IMR-90 (cell line): Measurements from ENCODE around the gene ELAVL1. TPM values are rescaled to one million over a fixed set of nuclear protein-coding genes. Genes with fewer than 3 reads are reported as not detected.

Source experiments
- ATAC-seq: fragments of 200-7000 bp; cut with Tn5 transposase; 2 replicates; pipeline ENCODE4 v1.9.1; 2020; ENCODE audit warnings: low read depth, mild to moderate bottlenecking, moderate library complexity
- BruUV-seq: library from RNA; stranded (reverse); fragments of 400-500 nt; replicated peaks from 2 replicates; lab custom pipeline; 2021; lab: Mats Ljungman, UMichigan
- CTCF ChIA-PET: fragments of 300-600 bp; formaldehyde crosslinking; extraction: SDS; loops from one replicate; lab custom pipeline; 2021; ENCODE audit warnings: antibody characterized with exemption; lab: Yijun Ruan, JAX
- POLR2A ChIA-PET: fragments of 300-600 bp; sonication (Branson Sonifier 250); formaldehyde crosslinking; loops from one replicate; lab custom pipeline; 2022; ENCODE audit warnings: antibody characterized with exemption; ENCODE audit not compliant: unreplicated experiment; lab: Charles Lee
- DNase-seq: peaks from one replicate; pipeline ENCODE4 v3.0.0; 2013
- H2AFZ ChIP-seq: replicated peaks from 2 replicates; pipeline ENCODE3; 2013; ENCODE audit warnings: low read length, mild to moderate bottlenecking; ENCODE audit not compliant: poor library complexity
- H2AK5ac ChIP-seq: 2 replicates; pipeline ENCODE4 v1.6.1; 2013; ENCODE audit warnings: low read depth, low read length, inconsistent platforms
- H2AK9ac ChIP-seq: replicated peaks from 2 replicates; pipeline ENCODE3; 2013; ENCODE audit warnings: mild to moderate bottlenecking, low read depth, low read length, moderate library complexity; ENCODE audit not compliant: poor library complexity
- H2BK120ac ChIP-seq: 2 replicates; pipeline ENCODE4 v1.6.1; 2013; ENCODE audit warnings: low read depth, low read length, inconsistent platforms
- H2BK15ac ChIP-seq: 3 replicates; pipeline ENCODE4 v1.6.1; 2013; ENCODE audit warnings: low read depth, low read length, inconsistent platforms
- H2BK20ac ChIP-seq: 2 replicates; pipeline ENCODE4 v1.6.1; 2013; ENCODE audit warnings: low read depth, mild to moderate bottlenecking, inconsistent platforms, low read length, moderate library complexity
- H2BK5ac ChIP-seq: 2 replicates; pipeline ENCODE4 v1.6.1; 2013; ENCODE audit warnings: mild to moderate bottlenecking, low read depth, low read length, inconsistent platforms; ENCODE audit not compliant: poor library complexity, severe bottlenecking
- H3K14ac ChIP-seq: replicated peaks from 2 replicates; pipeline ENCODE4 v1.6.1; 2013; ENCODE audit warnings: low read depth, low read length, inconsistent platforms
- H3K18ac ChIP-seq: 2 replicates; pipeline ENCODE4 v1.6.1; 2013; ENCODE audit warnings: low read depth, low read length, control low read depth
- H3K23ac ChIP-seq: 2 replicates; pipeline ENCODE4 v1.6.1; 2013; ENCODE audit warnings: low read depth, low read length, inconsistent platforms
- H3K27ac ChIP-seq: 2 replicates; pipeline ENCODE4 v1.5.1; 2013; ENCODE audit warnings: mild to moderate bottlenecking, control low read depth, low read length; ENCODE audit not compliant: insufficient read depth
- H3K27me3 ChIP-seq: 2 replicates; pipeline ENCODE4 v1.6.1; 2013; ENCODE audit warnings: low read length; ENCODE audit not compliant: control insufficient read depth, insufficient read depth
- H3K36me3 ChIP-seq: 2 replicates; pipeline ENCODE4 v1.6.1; 2013; ENCODE audit warnings: low read length, mixed read lengths; ENCODE audit not compliant: control insufficient read depth, insufficient read depth
- H3K4ac ChIP-seq: 2 replicates; pipeline ENCODE4 v1.6.1; 2013; ENCODE audit warnings: low read depth, low read length, inconsistent platforms
- H3K4me1 ChIP-seq: 2 replicates; pipeline ENCODE4 v1.6.1; 2013; ENCODE audit warnings: low read length, mixed read lengths; ENCODE audit not compliant: control insufficient read depth, insufficient read depth
- H3K4me2 ChIP-seq: 2 replicates; pipeline ENCODE4 v1.6.1; 2013; ENCODE audit warnings: low read depth, mild to moderate bottlenecking, control low read depth, low read length, moderate library complexity
- H3K4me3 ChIP-seq: 2 replicates; pipeline ENCODE4 v1.5.1; 2013; ENCODE audit warnings: low read depth, mild to moderate bottlenecking, control low read depth, low read length, moderate library complexity; ENCODE audit not compliant: insufficient read depth
- H3K56ac ChIP-seq: 2 replicates; pipeline ENCODE4 v1.6.1; 2013; ENCODE audit warnings: low read length, inconsistent platforms; ENCODE audit not compliant: insufficient read depth; ENCODE audit errors: extremely low read depth
- H3K79me1 ChIP-seq, 2 experiments: 2 replicates each; pipeline ENCODE4 v1.6.1; 2013; ENCODE audit warnings: low read length in 2 of 2, inconsistent platforms in 1 of 2, low read depth in 1 of 2
- H3K9ac ChIP-seq: 2 replicates; pipeline ENCODE4 v1.6.1; 2013; ENCODE audit warnings: low read depth, low read length, control low read depth
- H3K9me1 ChIP-seq: 2 replicates; pipeline ENCODE4 v1.6.1; 2013; ENCODE audit warnings: low read length, inconsistent platforms; ENCODE audit not compliant: insufficient read depth
- H3K9me3 ChIP-seq: 2 replicates; pipeline ENCODE4 v1.6.1; 2013; ENCODE audit warnings: low read length; ENCODE audit not compliant: control insufficient read depth, insufficient read depth
- H4K20me1 ChIP-seq: 2 replicates; pipeline ENCODE4 v1.6.1; 2013; ENCODE audit warnings: low read length, inconsistent platforms; ENCODE audit not compliant: insufficient read depth
- H4K5ac ChIP-seq: 2 replicates; pipeline ENCODE4 v1.6.1; 2013; ENCODE audit warnings: mild to moderate bottlenecking, low read depth, low read length, control low read depth
- H4K8ac ChIP-seq, 2 experiments: 2 replicates each; pipeline ENCODE4 v1.6.1; 2013; ENCODE audit warnings: low read depth in 2 of 2, low read length in 2 of 2, control low read depth in 1 of 2, inconsistent platforms in 1 of 2
- H4K91ac ChIP-seq: 2 replicates; pipeline ENCODE4 v1.6.1; 2013; ENCODE audit warnings: low read depth, low read length, inconsistent platforms; ENCODE audit not compliant: insufficient read depth
- CEBPB ChIP-seq: IDR thresholded peaks from 2 replicates; pipeline ENCODE4 v1.6.1; 2012; ENCODE audit warnings: low read depth, low read length, improper control_type of control experiment
- RFX5 ChIP-seq: IDR thresholded peaks from 2 replicates; pipeline ENCODE4 v1.8.0; 2012; ENCODE audit warnings: low read depth, mild to moderate bottlenecking, low read length, moderate library complexity
- SMC3 ChIP-seq: fragments of 150-350 bp; IDR thresholded peaks from 2 replicates; pipeline ENCODE4 v1.6.1; 2016; ENCODE audit warnings: low read depth, mild to moderate bottlenecking, antibody characterized with exemption, low read length, moderate library complexity
- WGBS, 2 experiments: methylation state at CpG; one replicate each; pipeline versions ENCODE4 v1.1.5 to v1.1.7; 2013; ENCODE audit warnings: missing lambda C conversion rate in 2 of 2; ENCODE audit not compliant: insufficient read length in 1 of 2; ENCODE audit errors: extremely low coverage in 2 of 2; 5-methylcytosine and 5-hydroxymethylcytosine counted together
- dilution Hi-C: fragments of 300-500 bp; cut with HindIII; formaldehyde crosslinking; loops from one replicate; pipeline ENCODE4 v1.14.3; 2018; ENCODE audit warnings: low sequenced_read_pairs; ENCODE audit not compliant: unreplicated experiment
- in situ Hi-C: fragments of 300-500 bp; cut with MboI; formaldehyde crosslinking; loops from 3 replicates; pipeline ENCODE4 v1.14.3; 2019; ENCODE audit warnings: low sequenced_read_pairs, inconsistent platforms, mixed read lengths
- intact Hi-C: fragments of 100-400 bp; cut with micrococcal nuclease; formaldehyde crosslinking; loops from 2 replicates; pipeline ENCODE4 v1.10.0; 2022
- polyA plus RNA-seq, 3 experiments: library from polyadenylated mRNA; depleted of rRNA; stranded (reverse); fragments of >200 nt; gene quantifications; 2 replicates each; pipeline ENCODE4 v1.2.3, GENCODE V29; 2012; ENCODE audit warnings: low replicate concordance in 1 of 3
- total RNA-seq: library from RNA; depleted of rRNA; stranded (reverse); fragments of >200 nt; gene quantifications from 2 replicates; pipeline ENCODE4 v1.2.3, GENCODE V29; 2012

The ELAVL1 gene
- total and polyA plus RNA-seq, 2 of the 4 experiments (the other 2 are of a cell fraction), result 55.6 to 59.0 TPM

GRCh38 chr19:7922836-7923195, 82.6 kb downstream of the ELAVL1 start:
- Histone ChIP-seq H3K56ac (no peak overlapping the region), H3K4me2 (no peak overlapping the region), H2AFZ (no peak overlapping the region), H2BK5ac (no peak overlapping the region), H4K8ac (no peak overlapping the region), H2BK15ac (no peak overlapping the region), H2AK5ac (no peak overlapping the region), H4K5ac (no peak overlapping the region), H3K4me3 (no peak overlapping the region), H3K9me3 (no peaks in the 10 kb centered on the region), H3K23ac (no peak overlapping the region), H4K20me1 (peaks cover 11% of the 10 kb centered on the region), H3K27me3 (no peaks in the 10 kb centered on the region; the same call in 1 of the 2 replicates), H3K36me3 (peaks cover 7% of the 10 kb centered on the region; the same call in 1 of the 2 replicates), H3K14ac (no peak overlapping the region), H3K9ac (no peak overlapping the region), H3K18ac (no peak overlapping the region), H3K79me1 (peaks cover 2 to 28% of the 10 kb centered on the region in 2 experiments; a peak in 2 of 4 replicates), H2AK9ac (no peak overlapping the region), H2BK120ac (no peak overlapping the region), H2BK20ac (no peak overlapping the region), H4K91ac (no peak overlapping the region), H3K27ac (no peak overlapping the region), H3K4ac (no peak overlapping the region), H3K4me1 (peaks cover 17% of the 10 kb centered on the region), H3K9me1 (peaks cover 14% of the 10 kb centered on the region)
- WGBS, 2 experiments, result no CpG with 5 or more reads among the region's 8 CpGs
- in situ Hi-C loops (no loop called here), dilution Hi-C loops (no loop called here), intact Hi-C loops (no loop called here)
- no TSS peak for BruUV-seq
- CTCF ChIA-PET, result interaction anchor here (0.6 kb wide), 1 partner anchor 54 kb away, joined by 4 read pairs; no protein-coding TSS in a partner anchor
- POLR2A ChIA-PET, result no interaction called here
- no peak for DNase-seq
- TF ChIP-seq SMC3 (no peak), RFX5 (no peak), CEBPB (no peak)
- no peak for ATAC-seq
